GM13977 (cell line): ENCODE data around the gene ACTR1A.

Experiments
- DNase-seq: peaks from one replicate; pipeline ENCODE4 v3.0.0; 2012; ENCODE audit warnings: low spot score
- in situ Hi-C: fragments of 300-500 bp; cut with MboI; formaldehyde crosslinking; loops from one replicate; pipeline ENCODE4 v1.12.0; 2022; ENCODE audit warnings: low sequenced_read_pairs, low pct_unique_long_range_greater_than_20kb, mixed read lengths, inconsistent platforms; ENCODE audit not compliant: unreplicated experiment
- TF ChIP-seq, protein P1 (sequence below): IDR thresholded peaks from 2 replicates; pipeline ENCODE4 v1.5.1; 2012; ENCODE audit warnings: mild to moderate bottlenecking, control low read depth; ENCODE audit not compliant: insufficient read depth; ENCODE audit errors: extremely low read depth, missing control alignments

The ACTR1A gene

DNA sequence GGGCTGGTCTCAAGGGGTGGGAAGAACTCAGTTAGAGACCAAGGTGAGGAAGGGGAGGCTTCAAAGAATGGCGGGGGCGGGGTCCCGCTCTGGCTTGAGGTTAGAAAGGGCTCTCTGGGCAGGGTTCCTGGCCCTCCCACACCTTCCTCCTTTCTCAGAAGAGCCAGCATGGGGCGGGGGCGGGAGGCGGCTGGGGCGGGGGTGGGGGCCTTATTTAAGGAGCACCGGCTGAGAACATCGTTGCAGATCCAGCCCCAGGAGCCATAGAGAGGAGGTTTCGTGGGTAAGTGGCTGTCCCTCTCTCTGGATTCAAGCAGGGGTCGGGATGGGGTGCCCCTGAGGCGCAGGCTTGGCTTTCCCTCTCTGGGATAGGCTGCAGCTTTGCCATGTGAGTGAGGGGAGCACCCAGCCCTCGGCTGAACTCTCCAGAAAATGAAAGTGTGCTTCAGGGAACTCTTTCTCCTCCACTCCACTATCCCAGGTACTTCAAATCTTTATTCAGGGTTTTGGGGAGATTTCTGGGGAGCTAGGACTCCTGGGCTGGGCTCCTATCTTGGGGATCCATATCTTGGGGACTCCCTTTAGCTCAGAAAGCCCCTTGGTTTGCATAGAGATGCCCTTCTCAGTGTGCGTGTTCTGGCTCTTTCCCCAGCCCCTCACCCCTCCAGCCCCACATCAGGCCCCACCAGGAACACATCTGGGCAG is 66.8 kb downstream of the ACTR1A start:
- no peak for DNase-seq
- TF ChIP-seq, protein P1, sequence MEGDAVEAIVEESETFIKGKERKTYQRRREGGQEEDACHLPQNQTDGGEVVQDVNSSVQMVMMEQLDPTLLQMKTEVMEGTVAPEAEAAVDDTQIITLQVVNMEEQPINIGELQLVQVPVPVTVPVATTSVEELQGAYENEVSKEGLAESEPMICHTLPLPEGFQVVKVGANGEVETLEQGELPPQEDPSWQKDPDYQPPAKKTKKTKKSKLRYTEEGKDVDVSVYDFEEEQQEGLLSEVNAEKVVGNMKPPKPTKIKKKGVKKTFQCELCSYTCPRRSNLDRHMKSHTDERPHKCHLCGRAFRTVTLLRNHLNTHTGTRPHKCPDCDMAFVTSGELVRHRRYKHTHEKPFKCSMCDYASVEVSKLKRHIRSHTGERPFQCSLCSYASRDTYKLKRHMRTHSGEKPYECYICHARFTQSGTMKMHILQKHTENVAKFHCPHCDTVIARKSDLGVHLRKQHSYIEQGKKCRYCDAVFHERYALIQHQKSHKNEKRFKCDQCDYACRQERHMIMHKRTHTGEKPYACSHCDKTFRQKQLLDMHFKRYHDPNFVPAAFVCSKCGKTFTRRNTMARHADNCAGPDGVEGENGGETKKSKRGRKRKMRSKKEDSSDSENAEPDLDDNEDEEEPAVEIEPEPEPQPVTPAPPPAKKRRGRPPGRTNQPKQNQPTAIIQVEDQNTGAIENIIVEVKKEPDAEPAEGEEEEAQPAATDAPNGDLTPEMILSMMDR: no peak
- in situ Hi-C loops: no loop called here

DNA sequence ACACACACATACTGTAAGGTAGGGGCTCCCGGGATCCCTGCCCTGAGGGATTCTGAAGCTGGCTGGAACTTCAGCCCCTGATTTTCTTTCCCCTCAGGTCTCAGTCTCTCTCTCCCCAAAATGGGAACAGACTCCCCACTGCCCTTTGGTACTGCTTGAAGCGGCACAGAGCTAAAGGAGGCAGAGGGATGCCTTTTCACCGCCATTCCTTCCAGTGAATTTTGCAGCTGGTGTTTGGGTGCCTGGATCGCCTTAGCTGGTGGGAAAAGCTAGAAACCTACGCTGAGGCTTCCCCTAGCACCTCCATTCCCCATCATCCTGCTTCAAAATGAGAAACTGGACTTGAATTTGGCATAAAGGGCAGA is 67.4 kb downstream of the ACTR1A start:
- DNase-seq: no peak
- TF ChIP-seq, protein P1: no peak
- in situ Hi-C loops: no loop called here

DNA sequence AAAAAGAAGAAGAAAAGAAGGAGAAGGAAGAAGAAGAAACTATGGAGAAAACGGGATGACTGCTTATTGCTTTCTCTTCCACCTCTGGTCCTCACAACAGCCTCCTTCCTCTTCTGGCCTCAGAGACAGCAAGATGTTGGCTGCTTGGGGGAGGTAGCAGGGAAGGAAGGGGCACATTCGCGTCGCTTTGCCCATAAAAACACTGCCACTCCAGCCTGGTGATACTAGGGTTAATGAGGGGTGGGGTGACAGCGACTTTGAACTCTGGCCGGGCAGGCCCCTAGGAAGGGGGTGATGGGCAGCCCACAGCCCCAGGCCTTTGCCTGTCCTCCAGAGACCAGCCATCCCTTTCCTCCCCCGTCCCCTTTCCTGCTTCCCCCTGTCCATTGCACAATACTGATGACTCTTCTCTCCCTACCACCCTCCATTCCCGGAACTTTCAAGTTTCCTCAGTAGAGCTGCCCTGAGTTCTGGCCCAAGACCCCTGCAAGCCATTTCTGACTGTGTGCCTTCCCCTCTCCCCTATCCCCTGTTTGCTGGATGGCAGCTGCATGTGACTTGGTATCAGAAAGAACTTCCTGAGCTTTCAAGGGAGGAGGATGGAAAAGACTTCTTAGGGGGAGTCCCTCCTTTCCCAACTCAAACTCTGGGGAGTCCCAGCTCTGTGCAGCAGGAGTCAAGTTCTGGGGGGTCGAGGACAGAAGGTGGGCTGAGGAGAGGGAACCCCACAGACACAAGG is 67.9 kb downstream of the ACTR1A start:
- no peak for DNase-seq
- in situ Hi-C loops: no loop called here
- TF ChIP-seq, protein P1: no peak

- TF ChIP-seq, protein P1: no peak
- no peak for DNase-seq
- in situ Hi-C loops: no loop called here
These were observed 68.9 kb downstream of the ACTR1A start for GRCh38 chr10:102433619-102434046.

DNA sequence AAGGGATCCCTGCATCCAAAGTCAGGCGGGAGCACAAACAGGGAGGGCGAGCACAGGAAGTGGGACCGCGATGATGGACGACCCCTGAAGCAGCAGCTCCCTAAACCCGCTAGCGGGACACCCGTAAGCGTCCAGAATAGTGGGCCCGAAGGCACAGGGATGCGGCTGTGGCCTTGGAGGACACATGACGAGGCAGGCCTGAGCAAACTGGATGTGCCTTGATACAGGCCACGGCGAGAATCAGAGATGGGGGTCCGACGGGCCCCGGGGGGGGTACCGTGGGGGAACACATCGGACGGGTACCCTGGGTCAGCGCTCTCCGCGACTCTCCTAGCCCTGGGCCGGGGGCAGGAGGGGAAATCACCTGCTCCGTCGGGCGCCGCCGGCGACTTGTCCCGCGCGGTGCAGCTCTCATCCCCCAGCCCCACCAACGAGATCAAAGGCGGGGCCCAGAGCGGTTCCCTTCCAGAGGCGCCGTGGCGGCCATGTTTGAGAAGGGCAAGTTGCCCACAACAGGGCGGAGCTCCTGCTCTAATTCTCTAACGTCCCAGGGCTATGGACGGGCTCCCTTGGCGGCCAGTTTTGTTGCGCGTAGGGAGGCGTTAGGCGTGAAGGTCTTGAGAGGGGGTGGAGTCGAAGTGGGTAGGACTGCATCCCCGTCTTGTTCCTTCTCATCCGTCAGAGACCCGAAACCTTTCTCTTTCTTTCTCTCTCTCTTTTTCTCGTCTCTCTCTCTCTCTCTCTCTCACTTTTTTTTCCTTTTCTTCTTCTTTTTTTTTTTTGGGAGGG is 70.2 kb downstream of the ACTR1A start, which contains the start of gene CUEDC2:
Gene CUEDC2, minus strand, starts transcription at position 413 of the 789 bp plus-strand sequence. CDS start 7,386 bp downstream, outside the sequence.
- in situ Hi-C loops: no loop called here
- DNase-seq: peak; percentile 93
- TF ChIP-seq, protein P1: peak; percentile 8

GRCh38 chr10:102431452-102432124 is 70.9 kb downstream of the ACTR1A start:
- in situ Hi-C loops: no loop called here
- TF ChIP-seq, protein P1: no peak
- no peak for DNase-seq
